Right lobe of liver (tissue), 6 donors: ENCODE measurements around the gene SLC46A2. TPM values are rescaled to one million over a fixed set of nuclear protein-coding genes. Genes with fewer than 3 reads are reported as not detected.

Source experiments
- ATAC-seq, 4 donors: fragments of 200-7000 bp; cut with Tn5 transposase; one replicate each; pipeline ENCODE4 v1.9.1; 2020; ENCODE audit warnings: mild to moderate bottlenecking in 4 of 4, moderate library complexity in 4 of 4
- DNase-seq, 3 donors: peaks; one replicate each; pipeline ENCODE4 v3.0.0-alpha.2; 2020
- H3K27ac ChIP-seq, 3 donors: fragments of 200-600 bp; one replicate each; pipeline ENCODE4 v1.8.0; 2022
- H3K27me3 ChIP-seq, 2 donors: fragments of 200-600 bp; one replicate each; pipeline ENCODE4 v1.8.0; 2022
- H3K36me3 ChIP-seq, 4 donors: fragments of 200-600 bp; sonication (generic) in 1 of 4; one replicate each; pipeline versions ENCODE4 v1.5.1 to v1.8.0; 2017 to 2022; ENCODE audit warnings: control low read depth in 1 of 4
- H3K4me1 ChIP-seq, 4 donors: fragments of 200-600 bp; sonication (generic) in 1 of 4; one replicate each; pipeline versions ENCODE4 v1.5.1 to v1.8.0; 2017 to 2022; ENCODE audit warnings: control low read depth in 1 of 4
- H3K4me3 ChIP-seq, 3 donors: fragments of 200-600 bp; one replicate each; pipeline ENCODE4 v1.8.0; 2022
- H3K9me3 ChIP-seq, 4 donors: fragments of 200-600 bp; sonication (generic) in 1 of 4; one replicate each; pipeline versions ENCODE4 v1.5.1 to v1.8.0; 2017 to 2022; ENCODE audit warnings: control low read depth in 1 of 4
- CTCF ChIP-seq, 4 donors: fragments of 200-600 bp in 3 of 4; fragments of 450-650 bp in 1 of 4; IDR thresholded peaks; one replicate each; pipeline versions ENCODE4 v1.5.1 to v1.8.0; 2016 to 2022; ENCODE audit warnings: antibody characterized with exemption in 4 of 4, mild to moderate bottlenecking in 2 of 4
- POLR2A ChIP-seq: fragments of 450-650 bp; IDR thresholded peaks from one replicate; pipeline ENCODE4 v1.6.1; 2017; ENCODE audit warnings: antibody characterized with exemption, mild to moderate bottlenecking
- WGBS: methylation state at CpG from one replicate; pipeline ENCODE4 v1.1.6; 2018; ENCODE audit warnings: low coverage, low lambda C conversion rate; ENCODE audit not compliant: insufficient coverage; ENCODE audit errors: missing lambda C conversion rate; 5-methylcytosine and 5-hydroxymethylcytosine counted together
- intact Hi-C, 2 donors: fragments of 100-400 bp; cut with DNase I; formaldehyde crosslinking; loops; one replicate each; pipeline versions ENCODE4 v1.11.2 to v1.14.1; 2022
- total RNA-seq, 6 experiments: library from RNA; depleted of rRNA in 2 of 6; stranded (reverse); fragments of >200 nt in 2 of 6; fragmentation: NEBNext Ultra II Directional in 3 of 6; extraction: Animal tissue kit (Norgen Biotek cat#: 25700) in 3 of 6; gene quantifications; one replicate each; pipeline versions ENCODE4 v1.1.0 to v1.2.4, GENCODE V29; 2016 to 2023
- donor health status: DM: no; HTN: yes; CAD: no.
- donor health status: DM: no; HTN: no; CAD: no.
- donor health status: DM: no; HTN: no; CAD: no.
- donor health status: DM: no; HTN: yes; CAD: no.
- donor health status: DM: no; HTN: yes; CAD: no.

The SLC46A2 gene
- total RNA-seq, 6 experiments from 2014 or later, result 0.18 to 0.50 (median 0.25) TPM; not detected in 3

- 90% methylated on average over 3 of the region's 5 CpGs for WGBS
- Histone ChIP-seq H3K9me3 (no peaks in the 10 kb centered on the region), H3K27ac (no peak overlapping the region), H3K27me3 (no peaks in the 10 kb centered on the region), H3K4me1 (no peaks in the 10 kb centered on the region), H3K4me3 (no peak overlapping the region), H3K36me3 (no peaks in the 10 kb centered on the region)
- ATAC-seq (no peak), DNase-seq (no peak)
- intact Hi-C loops, result no loop called here
- no peak for TF ChIP-seq CTCF (IDR thresholded peaks at IDR 0.05)
- TF ChIP-seq POLR2A, result no peak
These were observed 6.0 kb downstream of the SLC46A2 start for GRCh38 chr9:112884721-112885120.

- H3K36me3 ChIP-seq, result no peaks in the 10 kb centered on the region
- H3K27me3 ChIP-seq, result no peaks in the 10 kb centered on the region
- ATAC-seq, result no peak
- H3K4me3 ChIP-seq, result no peak overlapping the region
- intact Hi-C loops, result no loop called here
- TF ChIP-seq CTCF (IDR thresholded peaks at IDR 0.05) (no peak), POLR2A (no peak)
- H3K27ac ChIP-seq, result no peak overlapping the region
- DNase-seq, result no peak
- no peaks in the 10 kb centered on the region for H3K4me1 ChIP-seq
- no peaks in the 10 kb centered on the region for H3K9me3 ChIP-seq
- 54% methylated on average over 5 of the region's 6 CpGs for WGBS
These were observed 6.6 kb downstream of the SLC46A2 start for GRCh38 chr9:112884101-112884500.

GRCh38 chr9:112881331-112881730, 9.3 kb downstream of the SLC46A2 start:
- intact Hi-C loops, result no loop called here
- TF ChIP-seq CTCF (IDR thresholded peaks at IDR 0.05) (no peak), POLR2A (no peak)
- Histone ChIP-seq H3K27me3 (no peaks in the 10 kb centered on the region), H3K27ac (no peak overlapping the region), H3K4me3 (no peak overlapping the region), H3K9me3 (no peaks in the 10 kb centered on the region), H3K36me3 (no peaks in the 10 kb centered on the region), H3K4me1 (no peaks in the 10 kb centered on the region)
- no peak for DNase-seq
- ATAC-seq, result no peak
- 71% methylated on average over 7 of the region's 7 CpGs for WGBS

- H3K4me3 ChIP-seq, result no peak overlapping the region
- H3K27me3 ChIP-seq, result no peaks in the 10 kb centered on the region
- intact Hi-C loops, result no loop called here
- 90% methylated on average over 1 of the region's 1 CpG for WGBS
- H3K9me3 ChIP-seq, result no peaks in the 10 kb centered on the region
- no peak overlapping the region for H3K27ac ChIP-seq
- no peak for ATAC-seq
- no peak for DNase-seq
- H3K4me1 ChIP-seq, result no peaks in the 10 kb centered on the region
- TF ChIP-seq CTCF (IDR thresholded peaks at IDR 0.05) (no peak), POLR2A (no peak)
- no peaks in the 10 kb centered on the region for H3K36me3 ChIP-seq
These were observed 10.0 kb downstream of the SLC46A2 start for GRCh38 chr9:112880650-112881049.

GRCh38 chr9:112878752-112879151, 11.9 kb downstream of the SLC46A2 start:
- H3K4me3 ChIP-seq, result no peak overlapping the region
- H3K9me3 ChIP-seq, result no peaks in the 10 kb centered on the region
- H3K27me3 ChIP-seq, result no peaks in the 10 kb centered on the region
- no peak overlapping the region for H3K27ac ChIP-seq
- no peak for ATAC-seq
- H3K4me1 ChIP-seq, result no peaks in the 10 kb centered on the region
- WGBS, result 89% methylated on average over 2 of the region's 2 CpGs
- H3K36me3 ChIP-seq, result no peaks in the 10 kb centered on the region
- DNase-seq, result no peak
- intact Hi-C loops, result no loop called here
- no peak for TF ChIP-seq CTCF (IDR thresholded peaks at IDR 0.05)
- TF ChIP-seq POLR2A, result no peak
